H9 (cell line): Measurements from ENCODE around the gene LMTK3. TPM values are rescaled to one million over a fixed set of nuclear protein-coding genes. Genes with fewer than 3 reads are reported as not detected.

Source experiments
- DNase-seq: peaks from one replicate; pipeline ENCODE4 v3.0.0-alpha.2; 2017
- H2AFZ ChIP-seq: one replicate; pipeline ENCODE4 v1.6.1; 2013; ENCODE audit warnings: mild to moderate bottlenecking, low read length, control low read depth, moderate library complexity
- H2AK5ac ChIP-seq: 2 replicates; pipeline ENCODE4 v1.6.1; 2013; ENCODE audit warnings: low read length, control low read depth, mixed read lengths; ENCODE audit not compliant: insufficient read length
- H2BK120ac ChIP-seq: one replicate; pipeline ENCODE4 v1.6.1; 2013; ENCODE audit warnings: low read depth, mild to moderate bottlenecking, low read length, control low read depth, inconsistent platforms; ENCODE audit not compliant: poor library complexity, severe bottlenecking
- H2BK12ac ChIP-seq: 2 replicates; pipeline ENCODE4 v1.6.1; 2013; ENCODE audit warnings: low read length, control low read depth, mixed read lengths, low read depth; ENCODE audit not compliant: insufficient read length
- H2BK15ac ChIP-seq: 2 replicates; pipeline ENCODE4 v1.6.1; 2013; ENCODE audit warnings: low read depth, low read length, control low read depth
- H2BK20ac ChIP-seq: one replicate; pipeline ENCODE4 v1.6.1; 2013; ENCODE audit warnings: low read depth, mild to moderate bottlenecking, low read length, control low read depth, inconsistent platforms; ENCODE audit not compliant: poor library complexity, severe bottlenecking
- H2BK5ac ChIP-seq: 2 replicates; pipeline ENCODE4 v1.6.1; 2013; ENCODE audit warnings: low read length, control low read depth, mixed read lengths; ENCODE audit not compliant: insufficient read length
- H3K14ac ChIP-seq: 2 replicates; pipeline ENCODE4 v1.6.1; 2013; ENCODE audit warnings: low read length, control low read depth; ENCODE audit not compliant: insufficient read depth
- H3K18ac ChIP-seq: 2 replicates; pipeline ENCODE4 v1.6.1; 2013; ENCODE audit warnings: low read depth, mild to moderate bottlenecking, mixed read lengths, low read length, control low read depth; ENCODE audit not compliant: insufficient read length
- H3K23ac ChIP-seq: 2 replicates; pipeline ENCODE4 v1.6.1; 2013; ENCODE audit warnings: low read length, control low read depth, mixed read lengths, low read depth; ENCODE audit not compliant: insufficient read length
- H3K23me2 ChIP-seq: 2 replicates; pipeline ENCODE4 v1.6.1; 2013; ENCODE audit warnings: low read depth, mild to moderate bottlenecking, mixed read lengths, low read length, control low read depth; ENCODE audit not compliant: insufficient read length, poor library complexity, severe bottlenecking
- H3K27ac ChIP-seq: 2 replicates; pipeline ENCODE4 v1.5.1; 2013; ENCODE audit warnings: low read length, control low read depth, mixed read lengths, low read depth; ENCODE audit not compliant: insufficient read length
- H3K27me3 ChIP-seq: 2 replicates; pipeline ENCODE4 v1.6.1; 2013; ENCODE audit warnings: low read length, control low read depth, inconsistent platforms; ENCODE audit not compliant: insufficient read depth
- H3K4ac ChIP-seq: 2 replicates; pipeline ENCODE4 v1.6.1; 2013; ENCODE audit warnings: low read depth, mild to moderate bottlenecking, control low read depth, inconsistent platforms, low read length, moderate library complexity
- H3K4me1 ChIP-seq: 2 replicates; pipeline ENCODE4 v1.6.1; 2013; ENCODE audit warnings: low read length, control low read depth, inconsistent platforms; ENCODE audit not compliant: insufficient read depth
- H3K4me2 ChIP-seq: 2 replicates; pipeline ENCODE4 v1.6.1; 2013; ENCODE audit warnings: low read length, control low read depth, mixed read lengths; ENCODE audit not compliant: insufficient read length, insufficient read depth
- H3K56ac ChIP-seq: 2 replicates; pipeline ENCODE4 v1.6.1; 2013; ENCODE audit warnings: low read depth, mild to moderate bottlenecking, mixed read lengths, low read length, control low read depth; ENCODE audit not compliant: insufficient read length
- H3K79me1 ChIP-seq: 2 replicates; pipeline ENCODE4 v1.6.1; 2013; ENCODE audit warnings: low read depth, mild to moderate bottlenecking, moderate library complexity, low read length, control low read depth, inconsistent platforms; ENCODE audit not compliant: insufficient read depth, poor library complexity, severe bottlenecking
- H3K79me2 ChIP-seq: 2 replicates; pipeline ENCODE4 v1.6.1; 2013; ENCODE audit warnings: low read length, control low read depth, inconsistent platforms; ENCODE audit not compliant: insufficient read depth
- H3K9ac ChIP-seq: 2 replicates; pipeline ENCODE4 v1.6.1; 2013; ENCODE audit warnings: low read length, control low read depth, mixed read lengths; ENCODE audit not compliant: insufficient read length; ENCODE audit errors: extremely low read depth
- H3K9me3 ChIP-seq: one replicate; pipeline ENCODE4 v1.6.1; 2013; ENCODE audit warnings: low read depth, low read length, inconsistent platforms; ENCODE audit not compliant: control insufficient read depth
- H3T11ph ChIP-seq: one replicate; pipeline ENCODE4 v1.6.1; 2013; ENCODE audit warnings: mild to moderate bottlenecking, low read length, control low read depth, inconsistent platforms
- H4K20me1 ChIP-seq: one replicate; pipeline ENCODE4 v1.6.1; 2013; ENCODE audit not compliant: control insufficient read depth, insufficient read length, insufficient read depth
- H4K5ac ChIP-seq: 2 replicates; pipeline ENCODE4 v1.6.1; 2013; ENCODE audit warnings: low read depth, mild to moderate bottlenecking, mixed read lengths, low read length, control low read depth; ENCODE audit not compliant: insufficient read length
- H4K8ac ChIP-seq: replicated peaks from 2 replicates; pipeline ENCODE4 v1.6.1; 2013; ENCODE audit warnings: low read length, control low read depth, mixed read lengths, low read depth; ENCODE audit not compliant: insufficient read length
- H4K91ac ChIP-seq: 2 replicates; pipeline ENCODE4 v1.6.1; 2013; ENCODE audit warnings: low read depth, mild to moderate bottlenecking, moderate library complexity, mixed read lengths, low read length, control low read depth; ENCODE audit not compliant: insufficient read length
- H3K27ac Mint-ChIP-seq, 3 experiments: 2 replicates in 2 of 3; 3 replicates in 1 of 3; pipeline ENCODE4 v1.8.0; 2020 to 2021; ENCODE audit warnings: mixed read lengths in 3 of 3, mild to moderate bottlenecking in 1 of 3, moderate library complexity in 1 of 3
- H3K27me3 Mint-ChIP-seq: 2 replicates; pipeline ENCODE4 v1.8.0; 2021; ENCODE audit warnings: low read depth, mild to moderate bottlenecking, moderate library complexity, mixed read lengths
- H3K36me3 Mint-ChIP-seq, 3 experiments: 2 replicates in 2 of 3; 3 replicates in 1 of 3; pipeline ENCODE4 v1.8.0; 2020 to 2021; ENCODE audit warnings: low read depth in 3 of 3, mixed read lengths in 3 of 3; ENCODE audit not compliant: insufficient read depth in 1 of 3
- H3K4me1 Mint-ChIP-seq, 2 experiments: 2 replicates each; pipeline ENCODE4 v1.8.0; 2020; ENCODE audit warnings: mixed read lengths in 2 of 2
- H3K4me3 Mint-ChIP-seq, 2 experiments: 2 replicates in 1 of 2; 3 replicates in 1 of 2; pipeline ENCODE4 v1.8.0; 2020 to 2021; ENCODE audit warnings: mild to moderate bottlenecking in 2 of 2, mixed read lengths in 2 of 2, moderate library complexity in 1 of 2
- H3K9me3 Mint-ChIP-seq, 2 experiments: 2 replicates in 1 of 2; 3 replicates in 1 of 2; pipeline ENCODE4 v1.8.0; 2020; ENCODE audit warnings: mild to moderate bottlenecking in 2 of 2, mixed read lengths in 2 of 2, moderate library complexity in 1 of 2
- WGBS: extraction: QIAGEN DNeasy Blood & Tissue Kit; methylation state at CpG from one replicate; pipeline ENCODE4 v1.1.7; 2013; ENCODE audit warnings: missing lambda C conversion rate, low lambda C conversion rate, mixed read lengths; ENCODE audit not compliant: insufficient read length; ENCODE audit errors: extremely low coverage; 5-methylcytosine and 5-hydroxymethylcytosine counted together
- total RNA-seq: library from RNA; stranded (reverse); gene quantifications from 2 replicates; pipeline ENCODE4 v1.2.1, GENCODE V29; 2021
- TF ChIP-seq, protein P1 (sequence below): fragments of 200-600 bp; sonication (generic); conservative IDR thresholded peaks from 3 replicates; pipeline ENCODE4 v1.8.0; 2021; ENCODE audit warnings: antibody characterized with exemption, mild to moderate bottlenecking

LMTK3 gene
- total RNA-seq, 1 experiment from 2014 or later = 14.4 TPM

DNA sequence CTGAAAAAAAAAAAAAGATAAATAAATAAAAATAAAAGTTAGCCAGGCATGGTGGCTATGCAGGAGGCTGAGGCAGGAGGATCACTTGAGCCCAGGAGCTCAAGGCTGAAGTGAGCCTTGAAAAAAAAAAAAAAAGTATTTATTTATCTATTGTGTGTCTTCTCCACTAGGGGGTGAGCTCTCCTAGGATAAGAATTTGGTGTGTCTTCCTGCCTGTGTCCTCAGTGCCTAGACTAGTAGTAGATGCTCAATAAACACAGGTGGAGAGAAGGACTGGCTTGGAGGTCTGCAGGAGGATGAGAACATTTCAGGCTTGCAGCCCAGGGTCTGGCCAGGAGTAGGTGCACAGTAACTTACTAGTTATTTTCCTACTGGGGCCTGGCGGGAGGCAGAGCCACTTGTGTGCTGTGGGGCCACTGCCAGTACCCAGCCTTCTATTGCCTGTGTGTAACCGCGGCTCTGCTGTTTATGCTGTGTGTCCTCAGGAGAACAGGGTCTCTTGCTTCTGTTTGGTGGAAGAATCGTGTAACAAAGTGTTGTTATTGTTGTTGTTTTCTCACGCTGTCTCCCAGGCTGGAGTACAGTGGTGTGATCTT is 5.4 kb downstream of the LMTK3 start:
- no peak overlapping the region for H3K18ac ChIP-seq
- no peaks in the 10 kb centered on the region for H3K9me3 ChIP-seq
- TF ChIP-seq, protein P1, sequence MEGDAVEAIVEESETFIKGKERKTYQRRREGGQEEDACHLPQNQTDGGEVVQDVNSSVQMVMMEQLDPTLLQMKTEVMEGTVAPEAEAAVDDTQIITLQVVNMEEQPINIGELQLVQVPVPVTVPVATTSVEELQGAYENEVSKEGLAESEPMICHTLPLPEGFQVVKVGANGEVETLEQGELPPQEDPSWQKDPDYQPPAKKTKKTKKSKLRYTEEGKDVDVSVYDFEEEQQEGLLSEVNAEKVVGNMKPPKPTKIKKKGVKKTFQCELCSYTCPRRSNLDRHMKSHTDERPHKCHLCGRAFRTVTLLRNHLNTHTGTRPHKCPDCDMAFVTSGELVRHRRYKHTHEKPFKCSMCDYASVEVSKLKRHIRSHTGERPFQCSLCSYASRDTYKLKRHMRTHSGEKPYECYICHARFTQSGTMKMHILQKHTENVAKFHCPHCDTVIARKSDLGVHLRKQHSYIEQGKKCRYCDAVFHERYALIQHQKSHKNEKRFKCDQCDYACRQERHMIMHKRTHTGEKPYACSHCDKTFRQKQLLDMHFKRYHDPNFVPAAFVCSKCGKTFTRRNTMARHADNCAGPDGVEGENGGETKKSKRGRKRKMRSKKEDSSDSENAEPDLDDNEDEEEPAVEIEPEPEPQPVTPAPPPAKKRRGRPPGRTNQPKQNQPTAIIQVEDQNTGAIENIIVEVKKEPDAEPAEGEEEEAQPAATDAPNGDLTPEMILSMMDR = peak; percentile 74
- Mint-ChIP-seq H3K36me3 (peaks cover 0 to 5% (median 0%) of the 10 kb centered on the region in 3 experiments; a peak in 1 of 7 replicates), H3K9me3 (no peaks in the 10 kb centered on the region), H3K4me1 (peaks cover 16 to 25% of the 10 kb centered on the region in 2 experiments), H3K27ac (no peak overlapping the region), H3K4me3 (no peak overlapping the region), H3K27me3 (peaks cover 6% of the 10 kb centered on the region)
- no peak overlapping the region for H3K56ac ChIP-seq
- H3K27me3 ChIP-seq = no peaks in the 10 kb centered on the region
- no peak overlapping the region for H4K5ac ChIP-seq
- no peak overlapping the region for H2BK15ac ChIP-seq
- H2BK12ac ChIP-seq = no peak overlapping the region
- H3K79me2 ChIP-seq = no peaks in the 10 kb centered on the region
- no peaks in the 10 kb centered on the region for H3K79me1 ChIP-seq
- H3K4me1 ChIP-seq = no peaks in the 10 kb centered on the region
- no CpG with 5 or more reads among the region's 5 CpGs for WGBS
- peaks cover 18% of the 10 kb centered on the region for H3K23me2 ChIP-seq
- H3K9ac ChIP-seq = no peak overlapping the region
- H3K14ac ChIP-seq = no peak overlapping the region
- H2BK20ac ChIP-seq = no peak overlapping the region
- H4K20me1 ChIP-seq = no peaks in the 10 kb centered on the region
- H2BK5ac ChIP-seq = no peak overlapping the region
- H3K23ac ChIP-seq = no peak overlapping the region
- H2AFZ ChIP-seq = no peak overlapping the region
- no peak overlapping the region for H2BK120ac ChIP-seq
- H3K4me2 ChIP-seq = no peak overlapping the region
- no peak overlapping the region for H3K4ac ChIP-seq
- H3T11ph ChIP-seq = no peak overlapping the region
- peak; percentile 33 for DNase-seq
- no peak overlapping the region for H4K91ac ChIP-seq
- no peak overlapping the region for H4K8ac ChIP-seq
- H3K27ac ChIP-seq = no peak overlapping the region
- no peak overlapping the region for H2AK5ac ChIP-seq
